Stimulated activated CD8-positive, alpha-beta memory T cell treated with anti-CD3 and anti-CD28 coated beads, Interleukin-15, amount 100 ng/mL, for 1 hour (primary cell): ENCODE results near the gene FRAT2.
"Not testable (repeated sequence)": the region's sequence is repeated elsewhere in the genome, so short reads cannot be mapped to it uniquely, and the experiment has no call there.

Source experiments
- DNase-seq: peaks from one replicate; pipeline ENCODE4 v3.0.0-alpha.2; 2020; ENCODE audit warnings: low read depth

FRAT2 gene

DNA sequence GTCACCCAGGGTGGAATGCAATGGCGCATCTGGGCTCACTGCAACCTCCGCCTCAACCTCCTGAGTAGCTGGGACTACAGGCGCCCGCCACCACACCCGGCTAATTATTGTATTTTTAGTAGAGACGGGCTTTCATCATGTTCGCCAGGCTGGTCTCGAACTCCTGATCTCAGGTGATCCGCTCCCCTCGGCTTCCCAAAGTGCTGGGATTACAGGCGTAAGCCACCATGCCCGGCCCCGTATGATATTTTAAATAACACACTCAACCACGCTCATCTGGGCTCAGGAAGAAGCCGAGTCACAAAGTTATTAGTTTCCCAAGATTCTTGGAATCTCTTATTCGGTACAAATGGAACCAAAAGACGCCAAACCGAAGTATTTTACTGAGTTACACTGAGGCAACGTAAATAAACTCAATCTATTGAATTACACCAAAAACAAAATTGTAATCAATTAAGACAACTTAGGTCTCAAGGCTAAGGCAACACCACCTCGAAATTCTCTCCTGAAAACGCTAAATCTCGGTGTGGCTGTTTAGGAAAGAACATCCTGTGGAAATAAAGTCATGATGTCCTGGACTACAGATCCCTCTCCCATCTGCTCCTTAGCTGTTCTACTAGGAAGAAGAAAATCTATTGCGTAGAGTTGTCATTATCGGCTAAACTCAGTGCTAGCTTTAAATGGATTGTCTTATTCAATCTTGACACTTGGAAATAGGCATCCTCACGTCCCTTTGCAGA lies 43.0 kb downstream of the FRAT2 start:
- no peak for DNase-seq

DNA sequence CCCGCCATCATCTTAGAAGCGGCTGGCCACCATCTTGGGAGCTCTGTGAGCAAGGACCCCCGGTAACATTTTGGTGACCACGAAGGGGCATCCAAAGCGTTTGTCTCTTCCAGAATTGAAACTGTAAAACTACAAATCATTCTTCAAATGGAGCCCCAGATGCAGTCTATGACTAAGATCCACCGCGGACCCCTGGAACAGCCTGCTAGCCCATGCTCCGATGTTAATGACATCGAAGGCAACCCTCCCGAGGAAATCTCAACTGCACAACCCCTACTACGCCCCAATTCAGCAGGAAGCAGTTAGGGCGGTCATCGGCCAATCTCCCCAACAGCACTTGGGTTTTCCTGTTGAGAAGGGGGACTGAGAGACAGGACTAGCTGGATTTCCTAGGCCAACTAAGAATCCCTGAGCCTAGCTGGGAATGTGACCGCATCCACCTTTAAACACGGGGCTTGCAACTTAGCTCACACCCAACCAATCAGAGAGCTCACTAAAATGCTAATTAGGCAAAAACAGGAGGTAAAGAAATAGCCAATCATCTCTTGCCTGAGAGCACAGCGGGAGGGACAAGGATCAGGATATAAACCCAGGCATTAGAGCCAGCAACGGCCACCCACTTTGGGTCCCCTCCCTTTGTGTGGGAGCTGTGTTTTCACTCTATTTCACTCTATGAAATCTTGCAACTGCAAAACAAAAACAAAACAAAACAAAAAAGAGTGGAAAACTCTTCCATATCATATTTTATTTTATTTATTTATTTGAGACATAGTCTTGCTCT lies 43.8 kb downstream of the FRAT2 start:
- DNase-seq: not testable (repeated sequence)

DNA sequence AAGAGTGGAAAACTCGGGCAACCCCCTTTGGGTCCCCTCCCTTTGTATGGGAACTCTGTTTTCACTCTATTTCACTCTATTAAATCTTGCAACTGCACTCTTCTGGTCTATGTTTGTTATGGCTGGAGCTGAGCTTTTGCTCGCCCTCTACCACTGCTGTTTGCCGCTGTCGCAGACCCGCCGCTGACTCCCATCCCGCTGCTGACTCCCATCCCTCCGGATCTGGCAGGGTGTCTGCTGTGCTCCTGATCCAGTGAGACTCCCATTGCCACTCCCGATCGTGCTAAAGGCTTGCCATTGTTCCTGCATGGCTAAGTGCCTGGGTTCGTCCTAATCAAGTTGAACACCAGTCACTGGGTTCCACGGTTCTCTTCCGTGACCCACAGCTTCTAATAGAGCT lies 44.5 kb downstream of the FRAT2 start:
- DNase-seq: not testable (repeated sequence)
